CD4-positive, CD25-positive, alpha-beta regulatory T cell (primary cell): ENCODE data around the gene SRD5A1. TPM values are rescaled to one million over a fixed set of nuclear protein-coding genes. Genes with fewer than 3 reads are reported as not detected.

Experiments
- ATAC-seq, 2 donors: fragments of 150-1000 bp; cut with Tn5 transposase; one replicate each; pipeline ENCODE4 v1.10.0; 2021; ENCODE audit warnings: low read depth in 2 of 2, moderate number of reproducible peaks in 2 of 2, moderate library complexity in 1 of 2
- DNase-seq, 3 donors: peaks; one replicate each; pipeline versions ENCODE4 v3.0.0 to v3.0.0-alpha.2; 2012 to 2022; ENCODE audit warnings: mixed read lengths in 1 of 3
- H3K27ac ChIP-seq: one replicate; pipeline ENCODE4 v1.7.0; 2013; ENCODE audit warnings: mild to moderate bottlenecking, low read length; ENCODE audit not compliant: insufficient read depth, poor library complexity, severe bottlenecking
- H3K27me3 ChIP-seq: one replicate; pipeline ENCODE4 v1.7.0; 2013; ENCODE audit warnings: low read length; ENCODE audit not compliant: control insufficient read depth, insufficient read depth
- H3K36me3 ChIP-seq: one replicate; pipeline ENCODE4 v1.7.0; 2013; ENCODE audit warnings: mild to moderate bottlenecking, low read length, moderate library complexity; ENCODE audit not compliant: control insufficient read depth, insufficient read depth
- H3K4me1 ChIP-seq: 2 replicates; pipeline ENCODE4 v1.7.0; 2013; ENCODE audit warnings: mild to moderate bottlenecking, low read length; ENCODE audit not compliant: insufficient read depth, control insufficient read depth, poor library complexity, severe bottlenecking
- H3K4me3 ChIP-seq: one replicate; pipeline ENCODE4 v1.7.0; 2013; ENCODE audit warnings: low read depth, mild to moderate bottlenecking, low read length, moderate library complexity
- H3K9me3 ChIP-seq, 2 experiments: 1 replicate in 1 of 2; 2 replicates in 1 of 2; pipeline ENCODE4 v1.7.0; 2013; ENCODE audit warnings: low read length in 2 of 2, mild to moderate bottlenecking in 1 of 2, moderate library complexity in 1 of 2; ENCODE audit not compliant: control insufficient read depth in 2 of 2
- H3K27ac Mint-ChIP-seq, 3 donors: one replicate each; pipeline ENCODE4 v1.8.0; 2020 to 2022; ENCODE audit warnings: mild to moderate bottlenecking in 3 of 3, mixed read lengths in 3 of 3, moderate library complexity in 2 of 3
- H3K27me3 Mint-ChIP-seq: one replicate; pipeline ENCODE4 v1.8.0; 2022; ENCODE audit warnings: mild to moderate bottlenecking, mixed read lengths
- H3K36me3 Mint-ChIP-seq: one replicate; pipeline ENCODE4 v1.8.0; 2020; ENCODE audit warnings: mixed read lengths
- H3K4me1 Mint-ChIP-seq, 4 donors: one replicate each; pipeline ENCODE4 v1.8.0; 2020 to 2022; ENCODE audit warnings: mixed read lengths in 4 of 4, mild to moderate bottlenecking in 1 of 4
- H3K4me3 Mint-ChIP-seq, 4 donors: one replicate each; pipeline ENCODE4 v1.8.0; 2020 to 2022; ENCODE audit warnings: mild to moderate bottlenecking in 4 of 4, mixed read lengths in 4 of 4, moderate library complexity in 3 of 4
- H3K9me3 Mint-ChIP-seq, 7 donors: one replicate each; pipeline ENCODE4 v1.8.0; 2020 to 2022; ENCODE audit warnings: mixed read lengths in 7 of 7, mild to moderate bottlenecking in 3 of 7, moderate library complexity in 2 of 7
- polyA plus RNA-seq, 4 donors: library from polyadenylated mRNA; unstranded; fragments of 300-500 nt; fragmentation: Illumina TruSeq; gene quantifications; one replicate each; pipeline ENCODE4 v1.2.3, GENCODE V29; 2021
- total RNA-seq: library from RNA; stranded (reverse); gene quantifications from one replicate; pipeline ENCODE4 v1.2.3, GENCODE V29; 2022

SRD5A1 gene
- total and polyA plus RNA-seq, 5 donors from 2014 or later = 5.3 to 9.5 (median 6.3) TPM

- Histone ChIP-seq H3K9me3 (no peaks in the 10 kb centered on the region), H3K4me3 (no peak overlapping the region), H3K36me3 (no peaks in the 10 kb centered on the region), H3K27me3 (peaks cover 4% of the 10 kb centered on the region), H3K27ac (no peak overlapping the region), H3K4me1 (no peaks in the 10 kb centered on the region)
- no peaks in the 10 kb centered on the region for H3K36me3 Mint-ChIP-seq
- H3K27ac Mint-ChIP-seq = no peak overlapping the region
- peaks cover 19% of the 10 kb centered on the region for H3K27me3 Mint-ChIP-seq
- ATAC-seq = no peak
- peaks cover 0 to 4% (median 0%) of the 10 kb centered on the region in 7 donors for H3K9me3 Mint-ChIP-seq
- no peak for DNase-seq
- H3K4me3 Mint-ChIP-seq = no peak overlapping the region
- peaks cover 0 to 2% (median 0%) of the 10 kb centered on the region in 4 donors for H3K4me1 Mint-ChIP-seq
These were observed 70.6 kb downstream of the SRD5A1 start for GRCh38 chr5:6703806-6704205.

GRCh38 chr5:6704361-6704851 is 71.2 kb downstream of the SRD5A1 start:
- ATAC-seq (no peak), DNase-seq (no peak)
- no peak overlapping the region for H3K27ac ChIP-seq
- no peaks in the 10 kb centered on the region for H3K36me3 ChIP-seq
- H3K4me1 ChIP-seq = no peaks in the 10 kb centered on the region
- peaks cover 0 to 3% (median 0%) of the 10 kb centered on the region in 7 donors for H3K9me3 Mint-ChIP-seq
- peak overlapping the region in 1 of 3 donors; percentile 52 for H3K27ac Mint-ChIP-seq
- no peaks in the 10 kb centered on the region for H3K9me3 ChIP-seq
- H3K27me3 Mint-ChIP-seq = peaks cover 13% of the 10 kb centered on the region
- H3K4me3 ChIP-seq = no peak overlapping the region
- H3K4me1 Mint-ChIP-seq = peaks cover 0 to 2% (median 0%) of the 10 kb centered on the region in 4 donors
- peaks cover 3% of the 10 kb centered on the region for H3K27me3 ChIP-seq
- no peak overlapping the region for H3K4me3 Mint-ChIP-seq
- no peaks in the 10 kb centered on the region for H3K36me3 Mint-ChIP-seq

- DNase-seq (no peak), ATAC-seq (peak in 1 of 2 donors; percentile 25)
- no peaks in the 10 kb centered on the region for H3K36me3 ChIP-seq
- Mint-ChIP-seq H3K9me3 (peaks cover 0 to 1% (median 0%) of the 10 kb centered on the region in 7 donors), H3K27me3 (peaks cover 6% of the 10 kb centered on the region), H3K36me3 (no peaks in the 10 kb centered on the region), H3K4me3 (no peak overlapping the region), H3K27ac (peak overlapping the region in 1 of 3 donors; percentile 52), H3K4me1 (peaks cover 0 to 2% (median 0%) of the 10 kb centered on the region in 4 donors)
- H3K27me3 ChIP-seq = peaks cover 3% of the 10 kb centered on the region
- no peaks in the 10 kb centered on the region for H3K9me3 ChIP-seq
- H3K27ac ChIP-seq = no peak overlapping the region
- H3K4me1 ChIP-seq = no peaks in the 10 kb centered on the region
- no peak overlapping the region for H3K4me3 ChIP-seq
These were observed 71.8 kb downstream of the SRD5A1 start for GRCh38 chr5:6705088-6705487.

- Histone ChIP-seq H3K4me1 (no peaks in the 10 kb centered on the region), H3K27ac (no peak overlapping the region), H3K27me3 (no peaks in the 10 kb centered on the region), H3K4me3 (no peak overlapping the region), H3K9me3 (no peaks in the 10 kb centered on the region), H3K36me3 (no peaks in the 10 kb centered on the region)
- H3K9me3 Mint-ChIP-seq = peaks cover 0 to 1% (median 0%) of the 10 kb centered on the region in 7 donors
- DNase-seq = no peak
- no peak overlapping the region for H3K4me3 Mint-ChIP-seq
- H3K36me3 Mint-ChIP-seq = no peaks in the 10 kb centered on the region
- ATAC-seq = no peak
- peaks cover 0 to 2% (median 0%) of the 10 kb centered on the region in 4 donors for H3K4me1 Mint-ChIP-seq
- H3K27me3 Mint-ChIP-seq = peaks cover under 1% of the 10 kb centered on the region
- H3K27ac Mint-ChIP-seq = no peak overlapping the region
These were observed 72.7 kb downstream of the SRD5A1 start for GRCh38 chr5:6705959-6706358.

GRCh38 chr5:6707852-6708251 is 74.6 kb downstream of the SRD5A1 start:
- peaks cover 0 to 5% (median 0%) of the 10 kb centered on the region in 7 donors for H3K9me3 Mint-ChIP-seq
- H3K36me3 Mint-ChIP-seq = no peaks in the 10 kb centered on the region
- Histone ChIP-seq H3K4me1 (peaks cover 7% of the 10 kb centered on the region), H3K36me3 (no peaks in the 10 kb centered on the region), H3K27ac (no peak overlapping the region), H3K4me3 (no peak overlapping the region), H3K9me3 (no peaks in the 10 kb centered on the region), H3K27me3 (no peaks in the 10 kb centered on the region)
- peaks cover 0 to 10% (median 2%) of the 10 kb centered on the region in 4 donors for H3K4me1 Mint-ChIP-seq
- peak overlapping the region in 1 of 4 donors; percentile 27 for H3K4me3 Mint-ChIP-seq
- ATAC-seq = no peak
- peaks cover 6% of the 10 kb centered on the region for H3K27me3 Mint-ChIP-seq
- H3K27ac Mint-ChIP-seq = no peak overlapping the region
- peak in 1 of 3 donors; percentile 14 for DNase-seq

- ATAC-seq (no peak), DNase-seq (no peak)
- Mint-ChIP-seq H3K4me3 (peak overlapping the region in 1 of 4 donors; percentile 27), H3K27me3 (peaks cover 6% of the 10 kb centered on the region), H3K27ac (no peak overlapping the region), H3K9me3 (peaks cover 0 to 5% (median 0%) of the 10 kb centered on the region in 7 donors), H3K36me3 (no peaks in the 10 kb centered on the region), H3K4me1 (peaks cover 0 to 10% (median 2%) of the 10 kb centered on the region in 4 donors)
- H3K27ac ChIP-seq = no peak overlapping the region
- H3K9me3 ChIP-seq = no peaks in the 10 kb centered on the region
- peaks cover 7% of the 10 kb centered on the region for H3K4me1 ChIP-seq
- H3K4me3 ChIP-seq = no peak overlapping the region
- H3K36me3 ChIP-seq = no peaks in the 10 kb centered on the region
- no peaks in the 10 kb centered on the region for H3K27me3 ChIP-seq
These were observed 75.6 kb downstream of the SRD5A1 start for GRCh38 chr5:6708814-6709213.

- H3K27ac ChIP-seq = no peak overlapping the region
- no peaks in the 10 kb centered on the region for H3K36me3 ChIP-seq
- H3K4me1 ChIP-seq = peaks cover 11% of the 10 kb centered on the region
- H3K4me3 ChIP-seq = no peak overlapping the region
- Mint-ChIP-seq H3K36me3 (no peaks in the 10 kb centered on the region), H3K4me1 (peaks cover 0 to 10% (median 2%) of the 10 kb centered on the region in 4 donors), H3K27me3 (peaks cover 6% of the 10 kb centered on the region), H3K27ac (no peak overlapping the region), H3K4me3 (peak overlapping the region; percentile 14 to 90 (median 34)), H3K9me3 (peaks cover 0 to 5% (median 0%) of the 10 kb centered on the region in 7 donors)
- ATAC-seq (no peak), DNase-seq (no peak)
- H3K9me3 ChIP-seq = no peaks in the 10 kb centered on the region
- no peaks in the 10 kb centered on the region for H3K27me3 ChIP-seq
These were observed 76.8 kb downstream of the SRD5A1 start for GRCh38 chr5:6710070-6710469.
